GM12875 (cell line): ENCODE results near the gene STPG1.

ENCODE experiments used
- H3K4me3 ChIP-seq: one replicate; pipeline ENCODE4 v1.5.1; 2011; ENCODE audit warnings: low read depth, low read length, control low read depth
- CTCF ChIP-seq: IDR thresholded peaks from 2 replicates; pipeline ENCODE4 v1.5.1; 2011; ENCODE audit warnings: low read depth, mild to moderate bottlenecking, control low read depth, inconsistent platforms, low read length, moderate library complexity, borderline replicate concordance; ENCODE audit not compliant: insufficient read depth

The STPG1 gene

GRCh38 chr1:24393892-24394291 is 19.7 kb downstream of the STPG1 start:
- no peak overlapping the region for H3K4me3 ChIP-seq
- TF ChIP-seq CTCF: no peak

GRCh38 chr1:24392982-24393650 is 20.5 kb downstream of the STPG1 start:
- TF ChIP-seq CTCF: no peak
- no peak overlapping the region for H3K4me3 ChIP-seq

GRCh38 chr1:24392604-24392946 is 21.0 kb downstream of the STPG1 start:
- H3K4me3 ChIP-seq: peak overlapping the region; percentile 43
- no peak for TF ChIP-seq CTCF

GRCh38 chr1:24391882-24392603 is 21.5 kb downstream of the STPG1 start:
- TF ChIP-seq CTCF: peak; percentile 82
- H3K4me3 ChIP-seq: peak overlapping the region; percentile 43

- peak; percentile 92 for TF ChIP-seq CTCF
- no peak overlapping the region for H3K4me3 ChIP-seq
These were observed 22.4 kb downstream of the STPG1 start for GRCh38 chr1:24390924-24391782.

- no peak overlapping the region for H3K4me3 ChIP-seq
- TF ChIP-seq CTCF: no peak
These were observed 24.3 kb downstream of the STPG1 start for GRCh38 chr1:24389231-24389678.
